ENCODE results near the gene PRSS8.

DNA sequence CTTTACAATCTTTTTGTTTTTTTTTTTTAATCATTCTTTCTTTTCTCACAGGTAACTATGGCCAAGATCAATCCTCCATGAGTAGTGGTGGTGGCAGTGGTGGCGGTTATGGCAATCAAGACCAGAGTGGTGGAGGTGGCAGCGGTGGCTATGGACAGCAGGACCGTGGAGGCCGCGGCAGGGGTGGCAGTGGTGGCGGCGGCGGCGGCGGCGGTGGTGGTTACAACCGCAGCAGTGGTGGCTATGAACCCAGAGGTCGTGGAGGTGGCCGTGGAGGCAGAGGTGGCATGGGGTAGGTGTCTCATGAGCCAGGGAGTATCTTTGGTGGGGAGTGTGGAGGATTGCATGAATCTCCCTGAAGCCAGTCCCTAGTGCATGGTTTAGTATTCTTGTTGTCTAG is 49.4 kb upstream of the PRSS8 start:
- TF ChIP-seq, protein P1, sequence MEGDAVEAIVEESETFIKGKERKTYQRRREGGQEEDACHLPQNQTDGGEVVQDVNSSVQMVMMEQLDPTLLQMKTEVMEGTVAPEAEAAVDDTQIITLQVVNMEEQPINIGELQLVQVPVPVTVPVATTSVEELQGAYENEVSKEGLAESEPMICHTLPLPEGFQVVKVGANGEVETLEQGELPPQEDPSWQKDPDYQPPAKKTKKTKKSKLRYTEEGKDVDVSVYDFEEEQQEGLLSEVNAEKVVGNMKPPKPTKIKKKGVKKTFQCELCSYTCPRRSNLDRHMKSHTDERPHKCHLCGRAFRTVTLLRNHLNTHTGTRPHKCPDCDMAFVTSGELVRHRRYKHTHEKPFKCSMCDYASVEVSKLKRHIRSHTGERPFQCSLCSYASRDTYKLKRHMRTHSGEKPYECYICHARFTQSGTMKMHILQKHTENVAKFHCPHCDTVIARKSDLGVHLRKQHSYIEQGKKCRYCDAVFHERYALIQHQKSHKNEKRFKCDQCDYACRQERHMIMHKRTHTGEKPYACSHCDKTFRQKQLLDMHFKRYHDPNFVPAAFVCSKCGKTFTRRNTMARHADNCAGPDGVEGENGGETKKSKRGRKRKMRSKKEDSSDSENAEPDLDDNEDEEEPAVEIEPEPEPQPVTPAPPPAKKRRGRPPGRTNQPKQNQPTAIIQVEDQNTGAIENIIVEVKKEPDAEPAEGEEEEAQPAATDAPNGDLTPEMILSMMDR (IDR thresholded peaks at IDR 0.05; ENCODE audit: insufficient read depth, low read length, poor library complexity, severe bottlenecking) = no peak
- no peak for TF ChIP-seq EZH2phosphoT487 (conservative IDR thresholded peaks at IDR 0.05; ENCODE audit: low read length)
